SK-N-SH (cell line): ENCODE measurements around the gene GLUL. TPM values are rescaled to one million over a fixed set of nuclear protein-coding genes. Genes with fewer than 3 reads are reported as not detected.

ENCODE experiments used
- CTCF ChIA-PET: fragments of 300-600, 350-600 bp; formaldehyde crosslinking; extraction: SDS; loops from one replicate; lab custom pipeline; 2021; lab: Yijun Ruan, JAX
- POLR2A ChIA-PET: fragments of 350-600 bp; sonication (Branson Sonifier 250); formaldehyde crosslinking; extraction: SDS; loops from one replicate; lab custom pipeline; 2020; ENCODE audit warnings: antibody characterized with exemption, inconsistent platforms; lab: Yijun Ruan, JAX
- DNase-seq: peaks from one replicate; pipeline ENCODE4 v3.0.0; 2012
- H2AFZ ChIP-seq: fragments of 200-600 bp; sonication (generic); 2 replicates; pipeline ENCODE4 v1.8.1; 2016; ENCODE audit warnings: antibody characterized with exemption, mild to moderate bottlenecking, low read depth
- H3F3A ChIP-seq: fragments of 200-600 bp; sonication (generic); replicated peaks from 2 replicates; pipeline ENCODE3; 2016; ENCODE audit warnings: antibody characterized with exemption, mild to moderate bottlenecking; ENCODE audit not compliant: insufficient read depth
- H3K27ac ChIP-seq, 2 experiments: fragments of 200-500 bp in 1 of 2; fragments of 200-600 bp in 1 of 2; sonication (Bioruptor generic) in 1 of 2; sonication (generic), shearing (Covaris generic) in 1 of 2; 2 replicates each; pipeline versions ENCODE4 v1.5.1 to v1.6.1; 2014 to 2016; ENCODE audit warnings: low read depth in 2 of 2, inconsistent platforms in 1 of 2, low read length in 1 of 2, mild to moderate bottlenecking in 1 of 2, mixed read lengths in 1 of 2
- H3K27me3 ChIP-seq: fragments of 200-600 bp; sonication (generic), shearing (Covaris generic); 2 replicates; pipeline ENCODE4 v1.6.1; 2016; ENCODE audit warnings: mixed run types; ENCODE audit not compliant: insufficient read depth
- H3K36me3 ChIP-seq, 2 experiments: fragments of 200-500 bp in 1 of 2; fragments of 200-600 bp in 1 of 2; sonication (Bioruptor generic) in 1 of 2; sonication (generic) in 1 of 2; replicated peaks in 1 of 2; 2 replicates each; pipeline versions ENCODE3 to v1.5.1; 2014 to 2016; ENCODE audit warnings: low read length in 1 of 2, mild to moderate bottlenecking in 1 of 2; ENCODE audit not compliant: insufficient read depth in 2 of 2, control insufficient read depth in 1 of 2
- H3K4me1 ChIP-seq, 2 experiments: fragments of 200-500 bp in 1 of 2; fragments of 200-600 bp in 1 of 2; sonication (Bioruptor generic) in 1 of 2; sonication (generic), shearing (Covaris generic) in 1 of 2; 2 replicates each; pipeline versions ENCODE4 v1.5.1 to v1.6.1; 2014 to 2016; ENCODE audit warnings: low read depth in 1 of 2, low read length in 1 of 2, mixed run types in 1 of 2; ENCODE audit not compliant: insufficient read depth in 2 of 2, control insufficient read depth in 1 of 2
- H3K4me2 ChIP-seq: fragments of 200-600 bp; sonication (generic), shearing (Covaris generic); 2 replicates; pipeline ENCODE4 v1.6.1; 2017; ENCODE audit warnings: mixed run types
- H3K4me3 ChIP-seq, 2 experiments: fragments of 200-500 bp in 1 of 2; fragments of 200-600 bp in 1 of 2; sonication (Bioruptor generic) in 1 of 2; sonication (generic), shearing (Covaris generic) in 1 of 2; 2 replicates each; pipeline versions ENCODE4 v1.5.1 to v1.8.1; 2014 to 2016; ENCODE audit warnings: low read depth in 2 of 2, inconsistent platforms in 1 of 2, low read length in 1 of 2, mild to moderate bottlenecking in 1 of 2, mixed read lengths in 1 of 2, moderate library complexity in 1 of 2
- H3K79me2 ChIP-seq: fragments of 200-600 bp; sonication (generic); 2 replicates; pipeline ENCODE4 v1.8.1; 2017; ENCODE audit warnings: mild to moderate bottlenecking; ENCODE audit not compliant: insufficient read depth
- H3K9ac ChIP-seq: fragments of 200-600 bp; sonication (generic); 2 replicates; pipeline ENCODE4 v1.6.1; 2017; ENCODE audit warnings: mixed run types
- H3K9me2 ChIP-seq: fragments of 200-600 bp; sonication (generic); 2 replicates; pipeline ENCODE4 v1.6.1; 2017; ENCODE audit warnings: mixed run types
- H3K9me3 ChIP-seq: fragments of 200-600 bp; sonication (generic); 2 replicates; pipeline ENCODE4 v1.6.1; 2017; ENCODE audit warnings: mixed run types, mild to moderate bottlenecking, moderate library complexity
- H4K20me1 ChIP-seq: fragments of 200-600 bp; sonication (generic); 2 replicates; pipeline ENCODE4 v1.6.1; 2017; ENCODE audit warnings: mild to moderate bottlenecking, mixed run types; ENCODE audit not compliant: insufficient read depth
- CHD2 ChIP-seq: fragments of 150-350 bp; IDR thresholded peaks from 2 replicates; pipeline ENCODE4 v1.6.1; 2018; ENCODE audit warnings: low read length; ENCODE audit not compliant: partially characterized antibody
- CTCF ChIP-seq: fragments of 200-600 bp; sonication (generic); IDR thresholded peaks from 2 replicates; pipeline ENCODE4 v1.6.1; 2017; ENCODE audit warnings: antibody characterized with exemption, mild to moderate bottlenecking, moderate library complexity
- ELF1 ChIP-seq: IDR thresholded peaks from 2 replicates; pipeline ENCODE4 v1.4.0; 2012
- EP300 ChIP-seq, 2 experiments: IDR thresholded peaks; 2 replicates each; pipeline versions ENCODE4 v1.4.0 to v1.6.1; 2012; ENCODE audit warnings: borderline replicate concordance in 1 of 2, low read depth in 1 of 2, low read length in 1 of 2
- EZH2phosphoT487 ChIP-seq: fragments of 200-600 bp; sonication (generic); IDR thresholded peaks from 2 replicates; pipeline ENCODE4 v1.6.1; 2017; ENCODE audit warnings: low read depth, mixed run types, mild to moderate bottlenecking, antibody characterized with exemption, moderate library complexity, borderline replicate concordance
- FOSL2 ChIP-seq: IDR thresholded peaks from 2 replicates; pipeline ENCODE4 v1.4.0; 2012; ENCODE audit warnings: low read depth, mild to moderate bottlenecking, moderate library complexity, borderline replicate concordance
- FOXM1 ChIP-seq: IDR thresholded peaks from 2 replicates; pipeline ENCODE4 v1.4.0; 2012; ENCODE audit warnings: low read depth, mild to moderate bottlenecking
- IRF3 ChIP-seq: fragments of 150-350 bp; IDR thresholded peaks from 2 replicates; pipeline ENCODE4 v1.6.1; 2016; ENCODE audit warnings: mild to moderate bottlenecking, low read depth, low read length
- JUND ChIP-seq: IDR thresholded peaks from 2 replicates; pipeline ENCODE4 v1.4.0; 2012
- MAX ChIP-seq: IDR thresholded peaks from 2 replicates; pipeline ENCODE4 v1.4.0; 2012; ENCODE audit warnings: low read depth
- MEF2A ChIP-seq: IDR thresholded peaks from 2 replicates; pipeline ENCODE4 v1.4.0; 2012; ENCODE audit warnings: low read depth, borderline replicate concordance
- MXI1 ChIP-seq: IDR thresholded peaks from 2 replicates; pipeline ENCODE4 v1.6.1; 2012; ENCODE audit warnings: mild to moderate bottlenecking, low read depth, low read length, improper control_type of control experiment
- NFIC ChIP-seq: IDR thresholded peaks from 2 replicates; pipeline ENCODE4 v1.4.0; 2012; ENCODE audit warnings: borderline replicate concordance
- NRF1 ChIP-seq: IDR thresholded peaks from 2 replicates; pipeline ENCODE4 v1.6.1; 2012; ENCODE audit warnings: low read depth, mild to moderate bottlenecking, low read length
- POLR2AphosphoS5 ChIP-seq: IDR thresholded peaks from 2 replicates; pipeline ENCODE4 v1.6.1; 2012; ENCODE audit warnings: low read depth, low read length
- RAD21 ChIP-seq: IDR thresholded peaks from 2 replicates; pipeline ENCODE4 v1.6.1; 2012; ENCODE audit warnings: mild to moderate bottlenecking, low read length
- RCOR1 ChIP-seq: fragments of 150-350 bp; IDR thresholded peaks from 2 replicates; pipeline ENCODE4 v1.6.1; 2017; ENCODE audit warnings: antibody characterized with exemption, low read length
- RFX5 ChIP-seq: IDR thresholded peaks from 2 replicates; pipeline ENCODE4 v1.6.1; 2012; ENCODE audit warnings: mild to moderate bottlenecking, improper control_type of control experiment, low read length
- SMC3 ChIP-seq: IDR thresholded peaks from 2 replicates; pipeline ENCODE4 v1.6.1; 2012; ENCODE audit warnings: low read depth, low read length, improper control_type of control experiment
- TAF1 ChIP-seq: IDR thresholded peaks from 2 replicates; pipeline ENCODE4 v1.6.1; 2012; ENCODE audit warnings: low read depth, mild to moderate bottlenecking, low read length, moderate library complexity, borderline replicate concordance
- TCF12 ChIP-seq: IDR thresholded peaks from 2 replicates; pipeline ENCODE4 v1.4.0; 2012
- TEAD4 ChIP-seq: IDR thresholded peaks from 2 replicates; pipeline ENCODE4 v1.4.0; 2012; ENCODE audit warnings: mild to moderate bottlenecking, borderline replicate concordance; ENCODE audit not compliant: insufficient read depth
- USF1 ChIP-seq: IDR thresholded peaks from 2 replicates; pipeline ENCODE4 v1.4.0; 2012; ENCODE audit warnings: low read depth, borderline replicate concordance
- USF2 ChIP-seq: fragments of 150-350 bp; IDR thresholded peaks from 2 replicates; pipeline ENCODE4 v1.6.1; 2017; ENCODE audit warnings: antibody characterized with exemption, low read length, low read depth, borderline replicate concordance
- YY1 ChIP-seq: IDR thresholded peaks from 2 replicates; pipeline ENCODE4 v1.4.0; 2012; ENCODE audit warnings: low read depth, mild to moderate bottlenecking
- ZBTB33 ChIP-seq: IDR thresholded peaks from 2 replicates; pipeline ENCODE4 v1.4.0; 2012; ENCODE audit warnings: low read depth, borderline replicate concordance
- WGBS: methylation state at CpG from one replicate; pipeline ENCODE4 v1.1.6; 2017; ENCODE audit warnings: low lambda C conversion rate; 5-methylcytosine and 5-hydroxymethylcytosine counted together
- polyA plus RNA-seq, 3 experiments: library from polyadenylated mRNA; depleted of rRNA; stranded (reverse); fragments of >200 nt; gene quantifications; 2 replicates each; pipeline ENCODE4 v1.2.3, GENCODE V29; 2012

Gene GLUL
- polyA plus RNA-seq, 1 of the 3 experiments (the other 2 are of a cell fraction): 107 TPM

GRCh38 chr1:182383934-182384333, 7.7 kb downstream of the GLUL start (continued):
- TF ChIP-seq ZBTB33 (no peak), MXI1 (no peak), JUND (no peak), SMC3 (no peak), EZH2phosphoT487 (no peak), POLR2AphosphoS5 (no peak), RFX5 (no peak), RCOR1 (no peak), ELF1 (no peak)

- no peak overlapping the region for H3K4me2 ChIP-seq
- H3K4me1 ChIP-seq: no peaks in the 10 kb centered on the region
- H3K27me3 ChIP-seq: no peaks in the 10 kb centered on the region
- ChIA-PET POLR2A (no interaction called here), CTCF (interaction anchor here (1.0 to 5.1 kb wide), 5 partner anchors 8 to 302 kb away, joined by 4 to 25 read pairs (median 7); no protein-coding TSS in a partner anchor)
- TF ChIP-seq USF2 (no peak), TEAD4 (no peak), TCF12 (no peak), FOXM1 (no peak), MEF2A (no peak), IRF3 (no peak), YY1 (no peak), CHD2 (no peak), FOSL2 (no peak), JUND (no peak), NFIC (no peak), MXI1 (no peak), USF1 (no peak), CTCF (no peak), NRF1 (no peak), RAD21 (no peak), EP300 (IDR thresholded peaks at IDR 0.05; ENCODE audit: borderline replicate concordance in 1 of 2, low read depth in 1 of 2, low read length in 1 of 2) (no peak), TAF1 (no peak), MAX (no peak)
- H3K9me3 ChIP-seq: no peaks in the 10 kb centered on the region
- no peak overlapping the region for H3K27ac ChIP-seq
- peaks cover 11% of the 10 kb centered on the region for H3K79me2 ChIP-seq
- no peak overlapping the region for H2AFZ ChIP-seq
- H3K4me3 ChIP-seq: no peak overlapping the region
- no peak overlapping the region for H3K9ac ChIP-seq
- DNase-seq: no peak
- no peaks in the 10 kb centered on the region for H3K9me2 ChIP-seq
- WGBS: 92% methylated on average over 4 of the region's 4 CpGs
- H4K20me1 ChIP-seq: peaks cover 4% of the 10 kb centered on the region
- H3F3A ChIP-seq: peaks cover 11% of the 10 kb centered on the region
- peaks cover 45 to 63% of the 10 kb centered on the region in 2 experiments for H3K36me3 ChIP-seq
Measured at GRCh38 chr1:182383037-182383661, 8.4 kb downstream of the GLUL start.
